ENCODE data around the gene PGS1. TPM values are rescaled to one million over a fixed set of nuclear protein-coding genes. Genes with fewer than 3 reads are reported as not detected.
A peak's percentile ranks its signal among the peaks of the same experiment; 100 is the strongest.

Gene PGS1
- total RNA-seq, 1 donor from 2014 or later = 41.8 TPM

- Histone ChIP-seq H3K9me3 (no peaks in the 10 kb centered on the region), H3K27ac (peak within 1 kb of the TSS; percentile 95 to 97), H3K36me3 (peaks cover 11 to 29% of the 10 kb centered on the region in 2 donors), H3K27me3 (no peaks in the 10 kb centered on the region), H3K4me3 (peak within 1 kb of the TSS; percentile 83 to 90), H3K4me1 (peaks cover 7 to 38% of the 10 kb centered on the region in 2 donors)
- no peak for TF ChIP-seq CTCF (IDR thresholded peaks at IDR 0.05)
- intact Hi-C loops (cut with DNase I) = loop anchor here (1.0 to 2.0 kb wide), 6 partner anchors 18 to 71 kb away; partner anchors contain the start of gene PGS1
- DNase-seq (ENCODE audit: low spot score in 2 of 2) = peak; percentile 94 to 99
Observed at GRCh38 chr17:78359997-78360370, 18.5 kb upstream of the PGS1 start, which contains the start of gene SOCS3. TSS of gene SOCS3 (minus strand) at chr17:78360077. CDS start at chr17:78359095, 982 bp downstream.

DNA sequence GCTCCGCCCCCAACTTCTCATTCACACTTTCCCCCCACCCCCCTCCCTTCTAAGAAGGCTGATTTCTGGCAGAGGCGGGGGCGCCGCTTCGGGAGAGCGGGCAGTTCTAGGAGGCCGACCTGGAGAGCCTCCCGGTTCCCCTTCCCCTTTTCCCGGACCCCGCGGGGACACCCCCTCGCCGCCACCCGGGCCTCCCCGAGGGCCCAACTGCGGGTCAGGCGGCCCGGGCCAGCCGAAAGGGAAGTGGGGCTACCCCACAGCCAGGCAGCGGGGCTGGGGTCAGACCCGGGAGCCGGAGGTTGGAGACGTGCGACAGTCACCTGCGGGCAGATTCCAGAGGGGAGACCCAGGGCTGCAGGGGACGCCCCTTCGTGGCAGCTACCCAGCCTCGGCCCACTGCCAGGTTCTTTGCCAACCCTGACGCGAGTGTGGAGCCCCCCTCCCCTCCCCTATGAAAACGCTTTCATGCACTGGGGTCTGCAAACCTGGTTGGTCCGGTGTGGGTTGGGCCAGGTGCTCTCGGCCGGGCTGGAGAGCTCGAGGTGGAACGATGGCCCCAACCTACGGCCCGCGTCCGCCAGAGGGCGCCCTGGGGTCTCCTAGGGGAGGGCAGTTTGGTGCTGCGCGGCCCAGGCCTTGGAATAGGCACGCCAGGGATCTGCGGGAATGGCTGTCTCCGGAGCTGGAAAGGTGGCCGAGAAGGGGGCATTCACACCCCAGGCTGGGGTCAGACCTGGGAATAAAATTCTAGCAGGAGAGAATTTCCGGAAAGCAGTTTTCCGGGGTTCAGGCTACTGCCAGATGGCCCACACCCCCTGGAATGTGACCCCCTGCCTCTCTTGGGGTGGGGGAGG, 17.9 kb upstream of the PGS1 start:
- TF ChIP-seq CTCF (IDR thresholded peaks at IDR 0.05) = peak; percentile 85 to 96 (median 95)

GRCh38 chr17:78361225-78361701, 17.2 kb upstream of the PGS1 start:
- peak overlapping the region; percentile 95 to 97 for H3K27ac ChIP-seq
- intact Hi-C loops (cut with DNase I) = loop anchor here (2.0 kb wide), 1 partner anchor 72 kb away; no protein-coding TSS in a partner anchor

More for the DNA sequence above, 17.9 kb upstream of the PGS1 start:
- DNase-seq (ENCODE audit: low spot score in 2 of 2) = peak; percentile 63 to 96
- intact Hi-C loops (cut with DNase I) = loop anchor here (1.0 to 2.0 kb wide), 6 partner anchors 18 to 72 kb away; partner anchors contain the start of gene PGS1
- no peaks in the 10 kb centered on the region for H3K27me3 ChIP-seq
- peaks cover 9 to 39% of the 10 kb centered on the region in 2 donors for H3K4me1 ChIP-seq
- H3K36me3 ChIP-seq = peaks cover 11 to 29% of the 10 kb centered on the region in 2 donors
- H3K9me3 ChIP-seq = no peaks in the 10 kb centered on the region
- peak overlapping the region; percentile 95 to 97 for H3K27ac ChIP-seq
- H3K4me3 ChIP-seq = peak overlapping the region; percentile 83 to 90

DNA sequence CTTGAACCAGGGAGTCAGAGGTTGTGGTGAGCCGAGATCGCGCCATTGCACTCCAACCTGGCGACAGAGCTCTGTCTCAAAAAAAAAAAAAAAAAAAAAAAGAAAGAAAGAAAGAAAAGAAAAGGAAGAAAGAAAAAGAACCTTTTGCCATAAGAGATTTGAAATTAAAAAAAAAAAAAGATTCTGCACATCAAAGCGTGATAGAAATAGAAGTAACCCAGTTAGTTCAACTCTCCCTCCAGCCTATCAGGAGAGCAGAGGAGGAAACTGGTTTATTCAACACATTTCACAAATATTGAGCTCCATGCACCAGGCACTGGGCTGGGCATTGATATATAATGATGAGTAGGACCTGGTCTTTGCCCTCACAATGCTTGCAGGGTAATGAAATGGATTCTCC, 16.2 kb upstream of the PGS1 start:
- intact Hi-C loops (cut with DNase I) = no loop called here
- Histone ChIP-seq H3K4me3 (no peak overlapping the region), H3K4me1 (peaks cover 10 to 27% of the 10 kb centered on the region in 2 donors)

More at GRCh38 chr17:78361225-78361701, 17.2 kb upstream of the PGS1 start:
- no peak overlapping the region for H3K4me3 ChIP-seq
- DNase-seq (ENCODE audit: low spot score in 2 of 2) = no peak
- no peaks in the 10 kb centered on the region for H3K27me3 ChIP-seq
- peaks cover 11 to 23% of the 10 kb centered on the region in 2 donors for H3K36me3 ChIP-seq
- TF ChIP-seq CTCF (IDR thresholded peaks at IDR 0.05) = no peak
- H3K4me1 ChIP-seq = peaks cover 12 to 37% of the 10 kb centered on the region in 2 donors
- no peaks in the 10 kb centered on the region for H3K9me3 ChIP-seq

DNA sequence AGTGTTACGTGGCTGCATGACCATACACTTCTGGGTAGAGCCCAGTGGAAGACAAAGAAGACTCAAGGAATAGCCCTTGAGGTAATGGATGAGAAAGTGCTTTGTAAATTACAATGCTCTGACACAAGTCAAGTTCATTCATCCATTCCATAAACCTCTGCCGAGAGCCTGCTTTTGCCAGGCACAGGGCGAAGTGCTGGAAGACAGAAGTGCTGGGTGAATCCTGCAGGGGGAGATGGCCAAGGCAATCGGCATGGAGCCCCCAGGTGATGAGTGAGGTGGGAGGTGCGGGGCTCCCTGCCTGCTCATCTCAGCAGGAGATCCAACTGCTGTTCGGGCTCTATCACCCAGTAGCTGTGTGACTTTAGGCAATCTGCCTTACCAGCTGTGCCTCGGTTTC, 15.8 kb upstream of the PGS1 start:
- TF ChIP-seq CTCF (IDR thresholded peaks at IDR 0.05) = no peak
- peaks cover 8 to 23% of the 10 kb centered on the region in 2 donors for H3K4me1 ChIP-seq
- H3K4me3 ChIP-seq = no peak overlapping the region
- no peaks in the 10 kb centered on the region for H3K27me3 ChIP-seq
- H3K36me3 ChIP-seq = peaks cover 10 to 12% of the 10 kb centered on the region in 2 donors
- DNase-seq (ENCODE audit: low spot score in 2 of 2) = no peak
- intact Hi-C loops (cut with DNase I) = no loop called here
- H3K27ac ChIP-seq = no peak overlapping the region
- H3K9me3 ChIP-seq = no peaks in the 10 kb centered on the region

More for the DNA sequence above, 16.2 kb upstream of the PGS1 start:
- Histone ChIP-seq H3K27me3 (no peaks in the 10 kb centered on the region), H3K9me3 (no peaks in the 10 kb centered on the region), H3K27ac (no peak overlapping the region), H3K36me3 (peaks cover 11 to 17% of the 10 kb centered on the region in 2 donors)
- TF ChIP-seq CTCF (IDR thresholded peaks at IDR 0.05) = no peak
- DNase-seq (ENCODE audit: low spot score in 2 of 2) = no peak

All from ascending aorta (tissue), 2 donors.